ENCODE results near the gene MAN2A2.

The MAN2A2 gene

GRCh38 chr15:90960298-90961091 is 57.4 kb downstream of the MAN2A2 start:
- no peak for DNase-seq (ENCODE audit: low read depth)

DNA sequence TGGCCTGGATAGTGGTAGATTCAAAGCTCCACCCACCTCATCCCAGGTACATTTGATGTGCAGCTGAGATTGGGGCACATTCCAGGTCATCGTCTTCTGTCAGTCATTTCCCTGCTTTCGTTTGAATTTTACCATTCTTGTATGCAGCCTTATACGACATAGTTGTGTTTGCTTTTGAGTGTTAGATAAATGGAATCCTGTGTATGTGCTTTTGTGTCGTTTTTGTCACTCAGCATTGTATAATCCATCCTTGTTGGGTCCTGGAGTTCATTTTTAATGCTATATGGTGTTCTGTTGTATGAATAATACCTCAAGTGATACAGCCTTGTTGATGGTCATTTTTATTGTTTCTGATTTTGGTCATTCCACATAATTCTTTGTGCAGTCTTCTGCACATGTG is 58.9 kb downstream of the MAN2A2 start:
- no peak for DNase-seq (ENCODE audit: low read depth)

GRCh38 chr15:90966262-90966661 is 63.2 kb downstream of the MAN2A2 start:
- DNase-seq (ENCODE audit: low read depth), result no peak

DNA sequence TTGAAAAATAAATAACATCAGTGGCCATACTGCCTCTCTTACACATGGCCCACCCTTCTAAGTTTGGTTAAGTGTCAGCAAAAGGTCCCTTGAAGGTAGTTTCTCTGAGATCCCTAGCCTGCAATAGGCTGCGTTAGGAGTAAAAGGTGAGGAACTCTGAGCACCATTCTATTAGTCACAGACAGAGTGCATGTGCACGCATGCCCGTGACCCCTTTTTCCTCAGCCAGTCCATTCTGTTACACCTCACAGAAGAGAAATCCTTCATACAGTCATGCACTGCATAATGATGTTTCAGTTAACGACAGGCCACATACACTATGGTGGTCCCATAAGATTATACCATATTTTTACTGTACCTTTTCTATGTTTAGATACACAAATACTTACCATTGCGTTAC is 64.1 kb downstream of the MAN2A2 start:
- DNase-seq (ENCODE audit: low read depth), result no peak

DNA sequence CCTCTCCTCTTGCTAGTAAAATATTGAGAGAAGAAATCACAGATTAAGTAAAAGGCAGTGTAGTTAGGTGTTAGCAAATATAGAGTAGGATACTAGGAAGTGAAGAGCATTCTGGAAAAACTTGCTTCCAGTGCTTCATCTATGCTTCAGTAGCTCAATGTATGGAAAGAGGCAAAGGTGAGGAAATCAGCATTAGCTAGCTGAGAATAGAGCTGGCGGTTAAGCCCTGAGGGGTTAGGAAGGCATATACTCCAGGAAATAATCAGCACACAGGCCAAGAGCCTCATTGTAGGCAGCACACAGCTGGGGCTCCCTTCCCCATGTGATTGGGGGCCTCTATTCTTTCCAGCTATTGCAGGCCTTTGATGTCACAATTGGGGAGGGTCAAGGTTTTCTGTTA is 65.3 kb downstream of the MAN2A2 start:
- no peak for DNase-seq (ENCODE audit: low read depth)

DNA sequence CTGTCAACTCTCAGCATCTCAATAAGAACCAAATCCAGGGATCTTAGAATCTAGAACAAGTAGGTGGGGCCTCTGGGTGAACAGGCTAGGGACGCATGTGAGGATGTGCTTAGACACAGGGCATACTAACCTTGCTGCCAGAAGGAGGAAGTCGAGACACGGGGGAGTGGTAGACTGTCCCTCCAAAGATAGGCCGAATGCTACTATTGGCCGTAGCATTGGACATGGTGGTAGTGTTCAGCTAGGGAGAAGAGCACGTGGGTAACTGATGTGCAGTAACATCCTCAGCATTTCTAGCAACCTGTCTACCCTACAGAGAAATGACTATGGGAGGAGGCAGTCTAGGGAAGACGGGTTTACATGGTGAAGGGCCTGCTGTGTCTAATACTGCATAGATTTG is 67.2 kb downstream of the MAN2A2 start:
- DNase-seq (ENCODE audit: low read depth), result no peak

DNA sequence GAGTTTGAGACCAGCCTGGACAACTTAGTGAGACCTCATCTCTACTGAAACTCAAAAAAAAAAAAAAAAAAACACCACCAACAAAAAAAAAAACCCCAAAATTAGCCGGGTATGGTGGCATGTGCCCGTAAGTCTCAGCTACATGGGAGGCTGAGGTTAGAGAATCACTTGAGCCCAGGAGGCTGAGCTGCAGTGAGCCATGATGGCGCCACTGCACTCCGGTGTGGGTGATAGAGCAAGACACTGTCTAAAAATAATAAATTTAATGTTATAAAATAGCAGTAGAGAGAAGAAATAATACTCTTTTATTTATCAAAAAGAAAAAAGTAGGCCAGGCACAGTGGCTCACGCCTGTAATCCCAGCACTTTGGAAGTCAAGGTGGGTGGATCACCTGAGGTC is 69.0 kb downstream of the MAN2A2 start:
- no peak for DNase-seq (ENCODE audit: low read depth)

Measured in GM04504 (cell line).